GM18517 (cell line): Measurements from ENCODE around the gene GDPD2.
"Not testable (repeated sequence)": the region's sequence is repeated elsewhere in the genome, so short reads cannot be mapped to it uniquely, and the experiment has no call there.

Experiments
- ATAC-seq: cut with Tn5 transposase; IDR thresholded peaks from one replicate; pipeline ENCODE4 v1.9.1; 2021; ENCODE audit warnings: mild to moderate bottlenecking, moderate library complexity; ENCODE audit not compliant: unreplicated experiment

The GDPD2 gene

GRCh38 chrX:70422851-70423341, at the start of gene GDPD2:
TSS of gene GDPD2 (plus strand) at chrX:70423314. CDS start at chrX:70424985, 1,671 bp downstream.
- ATAC-seq: no peak

GRCh38 chrX:70386235-70386634, 36.9 kb upstream of the GDPD2 start:
- ATAC-seq: no peak

- ATAC-seq: no peak
These were observed 24.2 kb upstream of the GDPD2 start for GRCh38 chrX:70398899-70399298.

GRCh38 chrX:70400181-70400580, 22.9 kb upstream of the GDPD2 start:
- ATAC-seq: not testable (repeated sequence)

GRCh38 chrX:70402721-70403120, 20.4 kb upstream of the GDPD2 start:
- ATAC-seq: no peak

- no peak for ATAC-seq
These were observed 18.1 kb upstream of the GDPD2 start for GRCh38 chrX:70405003-70405402.

GRCh38 chrX:70410921-70411320, 12.2 kb upstream of the GDPD2 start:
- ATAC-seq: no peak

- ATAC-seq: no peak
These were observed 11.6 kb upstream of the GDPD2 start for GRCh38 chrX:70411475-70411874.

GRCh38 chrX:70421618-70422017, 1.5 kb upstream of the GDPD2 start:
- ATAC-seq: no peak

GRCh38 chrX:70423936-70424675, 992 bp downstream of the GDPD2 start:
- ATAC-seq: no peak

- no peak for ATAC-seq
These were observed 1.7 kb downstream of the GDPD2 start for GRCh38 chrX:70424801-70425200.

- no peak for ATAC-seq
These were observed 3.5 kb downstream of the GDPD2 start for GRCh38 chrX:70426286-70427278.

GRCh38 chrX:70427365-70427764, 4.3 kb downstream of the GDPD2 start:
- no peak for ATAC-seq

GRCh38 chrX:70429759-70430158, 6.6 kb downstream of the GDPD2 start:
- ATAC-seq: no peak

GRCh38 chrX:70432936-70433847, 10.1 kb downstream of the GDPD2 start:
- peak; percentile 6 for ATAC-seq

GRCh38 chrX:70433848-70434351, 10.8 kb downstream of the GDPD2 start:
- peak; percentile 66 for ATAC-seq

- peak; percentile 35 for ATAC-seq
These were observed 11.3 kb downstream of the GDPD2 start for GRCh38 chrX:70434352-70434866.

GRCh38 chrX:70434914-70435586, 11.9 kb downstream of the GDPD2 start:
- no peak for ATAC-seq

GRCh38 chrX:70436343-70436742, 13.2 kb downstream of the GDPD2 start:
- no peak for ATAC-seq

GRCh38 chrX:70437011-70437410, 13.9 kb downstream of the GDPD2 start:
- ATAC-seq: no peak
